ENCODE data around the gene TFAP2A. TPM values are rescaled to one million over a fixed set of nuclear protein-coding genes. Genes with fewer than 3 reads are reported as not detected.

TFAP2A gene
- total RNA-seq, 2 experiments from 2014 or later: not detected

DNA sequence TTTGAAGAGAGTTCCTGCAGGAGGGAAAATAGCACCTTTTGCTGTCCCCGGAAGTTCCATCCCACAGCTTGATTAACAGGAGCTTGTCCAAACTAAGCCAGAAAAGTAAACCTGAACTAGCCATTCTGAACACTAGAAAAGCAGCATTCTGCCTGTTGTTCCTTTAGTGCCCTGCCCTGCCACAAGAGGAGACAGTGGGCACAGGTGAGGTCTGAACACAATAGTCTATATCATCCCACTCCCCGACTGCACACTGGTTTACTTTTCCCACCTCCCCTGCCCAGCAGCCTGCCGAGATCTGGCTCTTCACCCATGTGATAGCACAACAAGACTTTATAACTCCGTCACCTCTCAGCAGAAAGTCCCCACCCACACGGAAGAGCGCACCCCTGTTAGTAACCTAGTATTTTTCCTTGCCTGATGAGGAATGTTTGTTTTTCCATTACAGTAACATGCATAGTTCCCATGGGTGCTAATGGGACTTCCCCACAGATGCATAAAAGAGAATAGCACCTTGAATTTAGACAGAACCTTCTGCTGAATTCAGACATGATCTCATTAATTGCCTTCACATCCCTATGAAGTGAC, 59.7 kb downstream of the TFAP2A start:
- ChIA-PET POLR2A (no interaction called here), CTCF (no interaction called here)
- Mint-ChIP-seq H3K4me1 (ENCODE audit: low read depth) (peaks cover 4% of the 10 kb centered on the region), H3K9me3 (no peaks in the 10 kb centered on the region), H3K4me3 (no peak overlapping the region), H3K27me3 (peaks cover 8% of the 10 kb centered on the region), H3K36me3 (ENCODE audit: low read depth) (no peaks in the 10 kb centered on the region), H3K27ac (no peak overlapping the region)
- intact Hi-C loops (cut with micrococcal nuclease): no loop called here
- no peak for TF ChIP-seq CTCF (IDR thresholded peaks at IDR 0.05)
- ATAC-seq: no peak
- no peak for DNase-seq

DNA sequence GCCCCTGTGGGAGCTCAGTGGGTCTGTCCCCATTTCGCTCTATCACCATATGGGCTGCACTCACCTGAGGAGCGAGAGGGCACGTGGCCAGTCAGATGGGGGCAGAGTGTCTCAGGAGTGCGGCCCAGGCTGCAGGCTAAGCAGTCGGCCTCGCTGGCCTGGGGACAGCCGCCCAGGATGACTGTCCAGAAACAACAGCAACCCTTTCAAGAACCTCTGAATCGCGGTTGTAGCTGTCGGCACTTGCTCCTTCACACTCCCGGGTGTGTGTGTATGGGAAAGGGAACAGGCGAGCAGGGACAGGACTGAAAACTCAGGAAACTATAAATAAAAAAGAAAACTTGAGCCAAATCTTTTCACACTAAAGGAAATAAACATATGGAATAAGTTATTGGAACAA, 63.1 kb downstream of the TFAP2A start:
- H3K36me3 Mint-ChIP-seq (ENCODE audit: low read depth): no peaks in the 10 kb centered on the region
- peaks cover 11% of the 10 kb centered on the region for H3K27me3 Mint-ChIP-seq
- H3K27ac Mint-ChIP-seq: no peak overlapping the region
- DNase-seq (no peak), ATAC-seq (no peak)
- H3K4me1 Mint-ChIP-seq (ENCODE audit: low read depth): peaks cover 4% of the 10 kb centered on the region
- CTCF ChIA-PET: no interaction called here
- TF ChIP-seq CTCF (IDR thresholded peaks at IDR 0.05): no peak
- H3K4me3 Mint-ChIP-seq: no peak overlapping the region
- intact Hi-C loops (cut with micrococcal nuclease): no loop called here
- POLR2A ChIA-PET: no interaction called here
- H3K9me3 Mint-ChIP-seq: no peaks in the 10 kb centered on the region

DNA sequence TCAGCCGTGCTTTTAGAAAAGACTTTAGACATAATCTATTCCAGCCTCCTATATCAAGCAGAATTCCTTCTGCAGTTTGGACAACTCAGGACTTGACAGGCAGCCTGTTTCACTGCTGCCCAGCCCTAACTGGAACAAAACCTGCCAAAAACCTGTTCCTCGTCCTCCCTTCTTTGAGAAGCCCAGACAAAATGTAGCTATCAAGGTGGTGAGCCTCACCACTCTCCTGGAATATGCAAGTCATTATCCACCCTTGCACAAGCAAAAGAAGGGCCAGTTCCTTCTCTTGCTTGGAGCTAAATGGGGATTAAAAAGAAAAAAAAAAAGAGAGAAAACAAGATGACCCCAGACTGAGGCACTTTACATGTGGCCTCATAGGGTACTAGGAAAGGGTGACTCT, 64.2 kb downstream of the TFAP2A start:
- Mint-ChIP-seq H3K27me3 (peaks cover 10% of the 10 kb centered on the region), H3K4me3 (no peak overlapping the region), H3K4me1 (ENCODE audit: low read depth) (peaks cover 4% of the 10 kb centered on the region), H3K9me3 (no peaks in the 10 kb centered on the region), H3K27ac (no peak overlapping the region), H3K36me3 (ENCODE audit: low read depth) (no peaks in the 10 kb centered on the region)
- intact Hi-C loops (cut with micrococcal nuclease): no loop called here
- ATAC-seq (no peak), DNase-seq (no peak)
- ChIA-PET CTCF (no interaction called here), POLR2A (no interaction called here)
- TF ChIP-seq CTCF (IDR thresholded peaks at IDR 0.05): no peak

- Mint-ChIP-seq H3K27ac (no peak overlapping the region), H3K4me3 (no peak overlapping the region), H3K36me3 (ENCODE audit: low read depth) (no peaks in the 10 kb centered on the region), H3K9me3 (no peaks in the 10 kb centered on the region), H3K27me3 (peaks cover 2% of the 10 kb centered on the region), H3K4me1 (ENCODE audit: low read depth) (no peaks in the 10 kb centered on the region)
- intact Hi-C loops (cut with micrococcal nuclease): no loop called here
- CTCF ChIA-PET: no interaction called here
- POLR2A ChIA-PET: no interaction called here
- no peak for TF ChIP-seq CTCF (IDR thresholded peaks at IDR 0.05)
- DNase-seq: no peak
- no peak for ATAC-seq
Measured at GRCh38 chr6:10347561-10348327, 67.1 kb downstream of the TFAP2A start.

Small RNA genes lying within 50 kb of the gene (microRNA-seq; reads per million reads assigned to microRNA genes)
- gene MIR5689 (ENCODE audit: borderline microRNAs expressed, borderline replicate concordance): not detected

Other genes with a start within 250 kb of the TFAP2A start
- 1 to 10 TPM; 2.3 to 2.7 TPM for gene GCNT2, start 106.3 kb upstream of the TFAP2A start, total RNA-seq